GM11168 (cell line): ENCODE measurements around the gene GRM4.
"Not testable (repeated sequence)": the region's sequence is repeated elsewhere in the genome, so short reads cannot be mapped to it uniquely, and the experiment has no call there.

Source experiments
- in situ Hi-C: fragments of 300-500 bp; cut with MboI; formaldehyde crosslinking; loops from one replicate; pipeline ENCODE4 v1.12.0; 2022; ENCODE audit warnings: low sequenced_read_pairs; ENCODE audit not compliant: unreplicated experiment

GRM4 gene

GRCh38 chr6:34051331-34051919, 94.5 kb downstream of the GRM4 start:
- in situ Hi-C loops: loop anchor here (10.0 kb wide), 1 partner anchor 103 kb away; no protein-coding TSS in a partner anchor

GRCh38 chr6:34050691-34051090, 95.2 kb downstream of the GRM4 start:
- in situ Hi-C loops: loop anchor here (10.0 kb wide), 1 partner anchor 104 kb away; no protein-coding TSS in a partner anchor

- in situ Hi-C loops: loop anchor here (10.0 kb wide), 1 partner anchor 105 kb away; no protein-coding TSS in a partner anchor
These were observed 96.2 kb downstream of the GRM4 start for GRCh38 chr6:34049395-34050342.

- in situ Hi-C loops: no loop called here
These were observed 97.7 kb downstream of the GRM4 start for GRCh38 chr6:34047913-34048867.

- in situ Hi-C loops: no loop called here
These were observed 99.3 kb downstream of the GRM4 start for GRCh38 chr6:34046617-34047016.

- in situ Hi-C loops: no loop called here
These were observed 100.1 kb downstream of the GRM4 start for GRCh38 chr6:34045771-34046170.

- in situ Hi-C loops: no loop called here
These were observed 100.8 kb downstream of the GRM4 start for GRCh38 chr6:34044945-34045595.

- in situ Hi-C loops: no loop called here
These were observed 102.5 kb downstream of the GRM4 start for GRCh38 chr6:34043359-34043758.

- in situ Hi-C loops: not testable (repeated sequence)
These were observed 103.9 kb downstream of the GRM4 start for GRCh38 chr6:34041998-34042397.

- in situ Hi-C loops: no loop called here
These were observed 104.5 kb downstream of the GRM4 start for GRCh38 chr6:34041385-34041784.

GRCh38 chr6:34039943-34040342, 105.9 kb downstream of the GRM4 start:
- in situ Hi-C loops: no loop called here

GRCh38 chr6:34037151-34037550, 108.7 kb downstream of the GRM4 start:
- in situ Hi-C loops: no loop called here

- in situ Hi-C loops: no loop called here
These were observed 109.4 kb downstream of the GRM4 start for GRCh38 chr6:34036357-34037069.

GRCh38 chr6:34035704-34036356, 110.1 kb downstream of the GRM4 start:
- in situ Hi-C loops: no loop called here

GRCh38 chr6:34035161-34035560, 110.7 kb downstream of the GRM4 start:
- in situ Hi-C loops: no loop called here

GRCh38 chr6:34032856-34033255, 113.0 kb downstream of the GRM4 start:
- in situ Hi-C loops: no loop called here

- in situ Hi-C loops: no loop called here
These were observed 114.1 kb downstream of the GRM4 start for GRCh38 chr6:34031625-34032383.
